HG03045 (cell line): ENCODE results near the gene IL18BP.
A peak's percentile ranks its signal among the peaks of the same experiment; 100 is the strongest.

ENCODE experiments used
- ATAC-seq: cut with Tn5 transposase; IDR thresholded peaks from one replicate; pipeline ENCODE4 v1.9.1; 2021; ENCODE audit warnings: mild to moderate bottlenecking, moderate library complexity; ENCODE audit not compliant: unreplicated experiment

Gene IL18BP

GRCh38 chr11:71998649-71999310 is at the start of gene IL18BP:
TSS of gene IL18BP (plus strand) at chr11:71998909. CDS start at chr11:71999985, 1,076 bp downstream.
- ATAC-seq = no peak

DNA sequence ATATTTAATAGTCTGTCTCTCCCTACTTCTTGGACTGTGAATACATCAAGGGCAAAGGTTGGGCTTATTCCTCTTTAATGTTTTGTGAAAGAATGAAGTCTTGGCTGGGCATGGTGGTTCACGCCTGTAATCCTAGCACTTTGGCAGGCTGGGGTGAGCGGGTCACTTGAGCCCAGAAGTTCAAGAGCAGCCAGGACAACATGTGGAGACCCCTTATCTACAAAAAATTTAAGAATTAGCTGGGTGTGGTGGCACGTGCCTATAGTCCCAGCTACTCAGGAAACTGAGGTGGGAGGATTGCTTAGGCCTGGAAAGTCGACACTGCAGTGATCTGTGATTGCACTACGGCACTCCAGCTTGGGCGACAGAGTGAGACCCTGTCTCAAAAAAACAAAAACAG is 49.7 kb upstream of the IL18BP start:
- no peak for ATAC-seq

DNA sequence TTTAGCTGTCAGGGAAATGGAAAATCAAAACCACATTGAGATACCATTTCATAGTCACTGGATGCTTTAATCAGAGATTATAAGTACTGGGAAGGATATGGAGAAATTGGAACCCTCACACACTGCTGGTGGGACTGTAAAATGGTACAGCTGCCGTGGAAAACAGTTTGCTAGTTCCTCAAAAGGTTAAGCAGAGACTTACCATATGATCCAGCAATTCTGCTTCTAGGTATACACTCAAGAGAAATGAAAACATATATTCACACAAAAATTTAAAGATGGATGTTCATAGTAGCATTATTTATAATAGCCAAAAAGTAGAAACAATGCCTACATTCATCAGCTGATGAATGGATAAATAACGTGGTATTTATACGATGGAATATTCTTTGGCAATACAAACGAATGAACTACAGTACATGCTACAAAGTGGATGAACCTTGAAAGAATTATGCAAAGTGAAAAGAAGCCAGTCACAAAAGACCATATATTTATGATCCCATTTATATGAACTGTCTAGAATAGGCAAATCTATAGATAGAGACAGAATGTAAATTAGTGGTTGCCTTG is 46.9 kb upstream of the IL18BP start:
- ATAC-seq = no peak

GRCh38 chr11:71955898-71956456 is 42.7 kb upstream of the IL18BP start:
- no peak for ATAC-seq

GRCh38 chr11:71962428-71963038 is 36.2 kb upstream of the IL18BP start:
- ATAC-seq = no peak

DNA sequence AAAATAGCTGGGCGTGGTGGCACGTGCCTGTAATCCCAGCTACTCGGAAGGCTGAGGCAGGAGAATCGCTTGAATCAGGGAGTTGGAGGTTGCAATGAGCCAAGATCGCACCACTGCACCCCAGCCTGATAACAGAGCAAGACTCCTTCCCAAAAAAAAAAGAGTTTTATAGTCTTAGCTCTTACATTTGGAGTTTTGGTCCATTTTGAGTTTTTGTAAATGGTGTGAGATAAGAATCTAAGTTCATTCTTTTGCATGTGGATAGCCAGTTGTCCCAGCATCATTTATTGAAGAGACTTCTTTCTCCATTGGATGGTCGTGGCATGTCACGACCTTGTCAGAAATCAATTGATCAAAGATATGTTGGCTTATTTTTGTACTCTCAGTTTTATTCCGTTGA is 35.2 kb upstream of the IL18BP start:
- no peak for ATAC-seq

DNA sequence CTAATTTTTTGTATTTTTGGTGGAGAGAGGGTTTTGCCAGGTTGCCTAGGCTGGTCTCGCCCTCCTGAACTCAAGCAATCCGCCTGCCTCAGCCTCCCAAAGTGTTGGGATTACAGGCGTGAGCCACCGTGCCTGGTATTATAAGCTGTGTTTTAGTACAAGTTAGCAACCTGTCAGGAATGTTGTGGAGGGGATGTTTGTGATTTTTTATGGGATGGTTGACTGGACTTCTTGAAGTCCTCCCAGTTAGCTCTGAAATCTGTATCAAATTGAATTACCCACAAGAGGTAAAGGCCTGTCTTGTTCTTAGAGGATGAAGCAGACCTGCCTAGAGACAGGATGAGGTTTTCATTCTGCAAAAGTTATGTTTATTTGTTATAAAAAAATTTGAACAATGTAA is 34.1 kb upstream of the IL18BP start:
- no peak for ATAC-seq

- no peak for ATAC-seq
Observed at GRCh38 chr11:71971680-71972079, 27.0 kb upstream of the IL18BP start.

DNA sequence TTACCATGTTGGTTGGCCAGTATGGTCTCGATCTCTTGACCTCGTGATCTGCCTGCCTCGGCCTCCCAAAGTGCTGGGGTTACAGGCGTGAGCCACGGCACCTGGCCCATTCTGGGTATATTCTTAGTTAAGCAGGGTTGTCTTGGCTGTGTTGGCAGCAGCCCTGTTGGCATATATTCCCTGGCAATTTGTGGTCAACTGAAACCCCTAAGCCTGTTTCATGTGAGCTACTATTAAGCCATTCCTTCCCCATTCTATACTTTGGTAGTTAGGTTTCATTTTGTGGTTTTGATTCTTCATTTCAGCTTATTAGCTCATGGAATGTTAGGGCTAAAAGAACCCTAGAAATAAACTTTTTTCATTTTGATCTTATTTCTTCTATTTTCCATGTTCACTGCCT is 22.2 kb upstream of the IL18BP start:
- ATAC-seq = no peak

DNA sequence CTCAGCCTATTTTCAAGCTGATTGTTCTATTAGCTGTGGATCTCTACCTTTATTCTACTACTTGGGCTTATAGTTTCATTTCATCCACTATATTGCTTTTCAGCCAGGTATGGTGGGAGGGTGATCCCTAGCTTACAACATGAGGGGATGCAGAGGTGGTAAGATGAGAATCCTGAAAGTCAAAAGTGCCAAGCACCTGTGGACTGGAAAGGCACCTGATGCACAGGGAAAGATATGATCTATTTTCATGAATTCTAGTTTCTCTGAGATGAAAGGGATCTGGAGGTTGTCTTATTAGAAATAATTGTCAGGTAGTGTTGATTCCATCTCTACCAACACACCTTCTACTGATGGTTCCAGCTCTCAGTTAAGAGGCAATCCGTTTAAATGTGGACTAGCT is 21.6 kb upstream of the IL18BP start:
- no peak for ATAC-seq

GRCh38 chr11:71977743-71978418 is 20.8 kb upstream of the IL18BP start:
- no peak for ATAC-seq

DNA sequence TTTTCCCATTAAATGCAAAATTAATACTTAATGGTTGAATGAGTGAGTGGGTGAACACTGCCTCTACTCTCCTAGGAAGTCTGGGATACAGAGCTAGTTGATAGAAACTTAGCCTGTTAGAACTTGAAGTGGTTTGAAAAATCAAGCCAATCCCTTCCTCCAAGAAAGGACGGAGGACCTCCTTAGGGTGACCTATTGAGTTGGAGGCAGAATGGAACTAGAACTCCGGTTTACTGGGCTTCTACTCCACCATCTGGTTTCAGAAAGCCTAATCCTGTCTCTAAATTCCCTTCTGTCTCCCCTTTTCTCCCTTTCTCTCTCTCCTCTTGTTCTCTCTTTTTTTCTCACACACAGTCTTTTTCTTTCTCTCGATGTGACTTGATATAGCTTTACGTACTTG is 19.6 kb upstream of the IL18BP start:
- no peak for ATAC-seq

DNA sequence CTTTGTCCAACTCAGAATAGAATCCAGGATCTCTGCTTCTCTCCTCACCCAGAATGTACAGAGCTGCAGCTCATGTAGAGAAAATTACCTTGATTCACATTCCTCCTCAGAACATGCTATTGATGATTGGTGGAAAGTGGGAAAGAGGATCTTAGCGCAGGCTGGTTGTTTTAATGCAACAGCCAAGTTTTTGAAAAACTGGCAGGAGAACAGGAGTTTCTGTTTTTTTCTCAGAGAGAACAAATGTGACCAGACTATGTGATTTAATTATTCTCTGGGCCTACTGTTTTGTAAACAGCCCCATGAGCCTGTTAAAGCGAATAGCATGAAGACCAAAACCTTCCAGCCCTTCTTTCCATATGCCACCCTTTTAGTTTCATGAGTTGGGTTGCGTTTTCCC is 19.1 kb upstream of the IL18BP start:
- no peak for ATAC-seq

- ATAC-seq = no peak
Observed at GRCh38 chr11:71986131-71986530, 12.6 kb upstream of the IL18BP start.

- ATAC-seq = no peak
Observed at GRCh38 chr11:71987521-71987920, 11.2 kb upstream of the IL18BP start.

GRCh38 chr11:71988050-71988449 is 10.7 kb upstream of the IL18BP start:
- no peak for ATAC-seq

GRCh38 chr11:71990701-71991100 is 8.0 kb upstream of the IL18BP start:
- ATAC-seq = no peak

DNA sequence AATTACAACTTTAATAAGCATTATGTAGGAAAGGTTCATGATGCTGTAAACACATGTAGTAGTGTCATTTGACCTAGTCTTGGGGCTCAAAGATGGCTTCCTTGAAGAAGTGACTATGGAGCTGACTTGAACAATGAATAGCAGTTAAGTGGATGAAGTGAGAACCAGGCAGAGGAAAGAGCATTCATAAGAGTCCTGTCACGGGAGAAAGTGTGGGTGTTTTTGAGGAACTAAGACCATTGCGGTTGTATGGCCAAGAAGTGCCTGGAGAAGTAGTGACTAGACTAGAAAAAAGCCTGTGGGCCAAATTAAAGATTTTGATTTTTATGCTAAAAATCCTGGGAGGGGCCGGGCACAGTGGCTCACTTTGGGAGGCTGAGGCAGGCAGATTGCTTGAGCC is 7.2 kb upstream of the IL18BP start:
- peak; percentile 65 for ATAC-seq

DNA sequence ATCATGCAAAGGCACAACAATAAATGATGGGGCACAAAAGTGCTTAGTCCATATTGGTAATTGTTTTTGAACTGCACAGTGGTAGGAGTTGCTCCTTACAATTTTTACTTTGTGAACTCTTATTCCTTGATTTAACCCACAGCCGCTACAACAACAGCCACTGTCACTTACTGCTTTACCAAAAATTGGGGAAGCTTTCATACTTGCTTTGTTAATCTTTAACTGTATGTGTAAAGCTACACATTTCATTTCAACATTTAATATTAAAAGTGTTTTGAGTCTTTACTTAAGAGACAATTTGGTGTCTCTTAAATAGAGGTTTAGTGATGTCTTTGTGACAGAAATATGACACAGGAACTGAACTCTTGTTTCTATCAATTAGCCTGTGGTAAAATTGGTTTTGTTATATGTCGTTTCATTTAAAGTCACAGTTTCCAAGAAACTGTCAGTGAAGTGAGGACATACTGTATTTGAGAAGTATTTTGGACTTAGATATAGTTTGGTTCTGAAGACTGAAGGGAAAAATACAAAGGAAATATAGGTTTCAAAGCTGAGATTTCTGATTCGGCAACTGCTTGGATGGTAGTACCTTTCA is 6.5 kb upstream of the IL18BP start:
- ATAC-seq = no peak

GRCh38 chr11:71994786-71995185 is 3.9 kb upstream of the IL18BP start:
- no peak for ATAC-seq

GRCh38 chr11:71995726-71996291 is 2.9 kb upstream of the IL18BP start:
- no peak for ATAC-seq
